Memory B cell (primary cell): ENCODE data around the gene HMCN2.
A peak's percentile ranks its signal among the peaks of the same experiment; 100 is the strongest.

Experiments used
- ATAC-seq: fragments of 150-1000 bp; cut with Tn5 transposase; 2 replicates; pipeline ENCODE4 v1.10.0; 2021; ENCODE audit warnings: low read depth, mild to moderate bottlenecking, moderate library complexity
- DNase-seq, 2 donors: peaks; one replicate each; pipeline ENCODE4 v3.0.0; 2022; ENCODE audit warnings: low spot score in 2 of 2
- H3K27ac Mint-ChIP-seq: one replicate; pipeline ENCODE4 v1.8.0; 2022; ENCODE audit warnings: mild to moderate bottlenecking, moderate library complexity, mixed read lengths
- H3K27me3 Mint-ChIP-seq: one replicate; pipeline ENCODE4 v1.8.0; 2022; ENCODE audit warnings: mixed read lengths
- H3K36me3 Mint-ChIP-seq: one replicate; pipeline ENCODE4 v1.8.0; 2022; ENCODE audit warnings: mild to moderate bottlenecking, mixed read lengths
- H3K4me1 Mint-ChIP-seq: one replicate; pipeline ENCODE4 v1.8.0; 2022; ENCODE audit warnings: mixed read lengths
- H3K4me3 Mint-ChIP-seq: one replicate; pipeline ENCODE4 v1.8.0; 2022; ENCODE audit warnings: mild to moderate bottlenecking, moderate library complexity, mixed read lengths
- H3K9me3 Mint-ChIP-seq: one replicate; pipeline ENCODE4 v1.8.0; 2022; ENCODE audit warnings: mixed read lengths

The HMCN2 gene

DNA sequence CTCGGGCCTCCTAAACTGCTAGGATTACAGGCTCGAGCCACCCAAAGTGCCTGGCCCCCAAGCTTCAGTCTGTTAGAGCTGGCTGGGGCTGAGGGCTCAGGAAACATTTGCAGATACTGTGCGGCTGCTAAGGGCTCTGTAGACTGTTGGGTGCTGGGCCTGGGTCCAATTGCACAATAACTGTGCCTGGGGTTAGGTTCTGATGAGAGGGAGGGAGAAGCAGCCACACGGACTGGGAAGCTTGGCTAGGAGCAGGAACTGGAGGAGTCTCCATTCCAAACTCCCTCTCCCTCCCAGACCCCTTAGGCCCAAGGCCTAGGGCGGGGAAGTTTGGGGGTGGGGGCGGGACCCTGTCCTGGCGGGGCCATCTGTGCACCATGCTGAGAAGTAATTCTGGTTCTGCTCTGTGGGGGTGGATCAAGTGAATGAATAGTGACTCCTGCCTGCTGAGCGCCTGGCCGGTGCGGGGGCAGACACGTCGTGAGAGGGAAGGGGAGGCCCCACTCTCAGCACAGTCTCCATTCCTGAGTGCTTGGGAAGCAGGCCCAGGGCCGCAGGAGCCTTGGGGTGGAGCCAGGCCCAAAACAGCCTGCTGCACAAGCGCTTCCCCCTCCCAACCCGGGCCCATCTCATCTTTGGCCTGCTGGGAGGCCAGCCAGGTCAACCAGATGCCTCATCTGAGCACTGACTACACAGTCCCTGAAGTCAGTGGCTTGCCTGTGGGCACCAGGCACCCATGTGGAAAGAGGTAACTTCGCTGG is 180.7 kb downstream of the HMCN2 start:
- ATAC-seq (no peak), DNase-seq (no peak)
- H3K36me3 Mint-ChIP-seq: peaks cover 4% of the 10 kb centered on the region
- H3K27ac Mint-ChIP-seq: no peak overlapping the region
- H3K27me3 Mint-ChIP-seq: peaks cover 16% of the 10 kb centered on the region
- peak overlapping the region; percentile 63 for H3K4me3 Mint-ChIP-seq
- H3K4me1 Mint-ChIP-seq: no peaks in the 10 kb centered on the region
- H3K9me3 Mint-ChIP-seq: peaks cover 3% of the 10 kb centered on the region

DNA sequence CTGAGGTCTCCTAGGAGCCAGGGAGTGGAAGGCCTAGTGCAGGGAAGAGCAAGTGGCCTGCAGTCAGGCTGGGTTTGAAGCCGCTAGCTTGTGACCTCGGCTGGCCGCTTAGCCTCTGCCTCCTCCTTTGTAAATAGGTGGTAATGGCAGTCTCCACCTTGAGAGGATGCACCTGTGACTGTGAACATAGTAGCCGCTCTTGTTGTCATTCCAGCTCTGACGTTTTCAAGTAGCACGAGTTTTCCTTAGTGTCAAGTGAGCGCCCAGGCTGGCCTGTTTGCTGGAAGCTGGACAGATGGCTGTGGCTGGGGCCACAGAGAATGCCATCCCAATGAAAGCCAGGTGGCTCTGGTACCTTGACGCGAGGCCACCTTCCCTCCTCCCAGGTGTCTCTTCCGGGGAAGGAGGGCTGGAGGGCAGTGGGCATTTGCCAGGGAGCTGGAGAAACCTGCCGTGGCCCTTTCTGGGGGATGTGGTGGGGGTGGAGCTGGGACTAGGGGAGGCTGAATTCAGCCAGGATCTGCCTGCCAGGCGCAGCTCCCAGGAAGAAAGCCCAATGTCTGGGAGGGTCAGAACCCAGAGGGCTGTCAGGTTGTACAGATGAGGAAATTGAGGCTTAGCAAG is 181.7 kb downstream of the HMCN2 start:
- H3K36me3 Mint-ChIP-seq: no peaks in the 10 kb centered on the region
- no peaks in the 10 kb centered on the region for H3K9me3 Mint-ChIP-seq
- no peak overlapping the region for H3K4me3 Mint-ChIP-seq
- peaks cover 14% of the 10 kb centered on the region for H3K27me3 Mint-ChIP-seq
- H3K4me1 Mint-ChIP-seq: no peaks in the 10 kb centered on the region
- no peak for ATAC-seq
- no peak for DNase-seq
- no peak overlapping the region for H3K27ac Mint-ChIP-seq

DNA sequence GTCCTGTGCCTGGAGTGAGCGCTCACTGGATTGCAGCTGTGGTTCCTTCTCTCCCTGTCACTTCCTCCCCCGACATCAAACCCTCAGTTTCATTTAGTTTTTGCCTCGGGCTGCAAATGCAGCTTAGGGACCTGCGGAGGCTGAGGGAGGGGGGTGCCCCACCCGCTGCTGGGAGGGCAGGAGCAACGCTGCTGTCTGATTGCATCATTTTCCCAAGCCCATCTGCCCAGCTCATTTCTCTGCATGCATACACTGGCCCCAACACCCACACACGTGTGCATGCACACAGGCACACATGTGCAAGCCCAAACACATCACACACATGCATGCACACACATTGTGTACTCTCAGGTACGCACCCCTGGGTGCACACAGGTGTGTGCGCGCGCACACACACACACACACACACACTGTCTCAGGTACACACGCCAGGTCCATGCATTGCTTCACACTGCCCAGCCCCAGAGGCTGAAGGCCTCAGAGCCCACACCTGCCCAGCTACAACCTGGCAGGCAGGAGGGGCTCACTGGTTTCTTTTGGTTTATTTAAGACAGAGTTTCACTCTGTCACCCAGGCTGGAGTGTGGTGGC is 182.6 kb downstream of the HMCN2 start:
- DNase-seq (no peak), ATAC-seq (no peak)
- Mint-ChIP-seq H3K9me3 (no peaks in the 10 kb centered on the region), H3K4me1 (no peaks in the 10 kb centered on the region), H3K27me3 (peaks cover 14% of the 10 kb centered on the region), H3K27ac (no peak overlapping the region), H3K4me3 (no peak overlapping the region), H3K36me3 (no peaks in the 10 kb centered on the region)

DNA sequence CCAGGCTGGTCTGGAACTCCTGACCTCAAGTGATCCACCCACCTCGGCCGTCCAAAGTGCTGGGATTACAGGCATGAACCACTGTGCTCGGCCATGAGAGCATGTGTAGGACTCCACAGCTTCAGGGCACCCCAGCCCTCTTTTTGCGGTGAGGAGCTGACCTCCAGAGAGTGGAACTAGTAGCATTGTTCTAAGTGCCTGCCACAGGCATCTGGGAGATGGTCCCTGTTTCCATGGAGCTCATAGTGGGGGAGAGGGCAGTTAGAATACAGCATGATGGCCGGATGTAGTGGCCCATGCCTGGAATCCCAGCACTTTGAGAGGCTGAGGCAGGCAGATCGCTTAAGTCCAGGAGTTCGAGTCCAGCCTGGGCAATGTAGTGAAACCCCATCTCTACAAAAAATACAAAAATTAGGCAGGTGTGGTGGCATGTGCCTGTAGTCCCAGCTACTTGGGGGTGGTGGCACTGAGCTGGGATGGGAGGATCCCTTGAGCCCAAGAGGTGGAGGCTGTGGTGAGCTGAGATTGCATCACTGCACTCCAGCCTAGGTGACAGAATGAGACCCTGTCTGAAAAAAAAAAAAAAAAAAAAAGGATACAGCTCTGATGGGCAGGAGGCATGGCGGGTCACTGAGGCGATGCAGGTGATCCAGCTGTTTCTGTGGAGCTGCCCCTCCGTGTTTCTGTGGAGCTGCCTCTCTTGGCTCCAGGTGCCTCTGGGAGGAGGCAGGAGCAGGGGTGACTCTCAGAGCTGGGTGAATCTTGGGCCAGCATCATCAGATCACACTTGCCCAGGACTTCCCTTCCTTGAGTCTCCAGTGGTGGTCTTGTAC is 183.4 kb downstream of the HMCN2 start:
- H3K27me3 Mint-ChIP-seq: peaks cover 10% of the 10 kb centered on the region
- ATAC-seq: no peak
- no peaks in the 10 kb centered on the region for H3K4me1 Mint-ChIP-seq
- H3K36me3 Mint-ChIP-seq: no peaks in the 10 kb centered on the region
- no peak overlapping the region for H3K27ac Mint-ChIP-seq
- DNase-seq: no peak
- no peak overlapping the region for H3K4me3 Mint-ChIP-seq
- H3K9me3 Mint-ChIP-seq: no peaks in the 10 kb centered on the region

DNA sequence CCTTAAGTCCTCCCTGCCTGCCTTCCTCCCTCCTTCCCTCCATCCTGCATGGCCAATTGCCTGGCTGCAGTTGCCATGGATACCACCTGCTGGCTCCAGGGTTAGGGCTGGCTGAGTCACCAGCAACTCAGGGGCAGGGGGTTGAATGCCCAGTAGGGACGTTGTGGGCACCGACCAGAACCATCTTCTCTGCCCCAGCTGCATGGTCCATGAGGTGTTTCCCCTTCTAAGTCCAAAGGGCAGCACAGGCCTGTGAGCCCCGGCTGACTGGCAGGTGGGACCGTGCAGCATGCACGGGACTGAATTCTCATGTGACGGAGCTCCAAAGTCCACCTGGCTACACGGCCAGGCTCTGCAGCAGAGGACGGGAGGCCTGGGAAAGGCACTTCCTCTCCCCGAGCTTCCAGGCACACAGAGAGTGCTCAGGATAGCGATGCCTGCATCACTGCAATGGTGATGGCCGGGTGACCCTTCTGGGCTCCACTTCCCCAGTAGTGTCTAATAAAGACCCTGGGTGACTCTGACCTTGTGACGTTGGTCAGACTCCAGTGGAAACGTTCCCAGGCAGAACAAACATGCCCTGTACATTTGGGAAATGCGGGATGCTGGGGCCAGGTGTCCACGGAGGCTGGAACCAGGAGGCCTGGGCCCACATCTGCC is 184.9 kb downstream of the HMCN2 start:
- DNase-seq (no peak), ATAC-seq (no peak)
- H3K4me1 Mint-ChIP-seq: no peaks in the 10 kb centered on the region
- H3K4me3 Mint-ChIP-seq: no peak overlapping the region
- H3K9me3 Mint-ChIP-seq: no peaks in the 10 kb centered on the region
- no peaks in the 10 kb centered on the region for H3K36me3 Mint-ChIP-seq
- H3K27ac Mint-ChIP-seq: no peak overlapping the region
- H3K27me3 Mint-ChIP-seq: peaks cover 10% of the 10 kb centered on the region

DNA sequence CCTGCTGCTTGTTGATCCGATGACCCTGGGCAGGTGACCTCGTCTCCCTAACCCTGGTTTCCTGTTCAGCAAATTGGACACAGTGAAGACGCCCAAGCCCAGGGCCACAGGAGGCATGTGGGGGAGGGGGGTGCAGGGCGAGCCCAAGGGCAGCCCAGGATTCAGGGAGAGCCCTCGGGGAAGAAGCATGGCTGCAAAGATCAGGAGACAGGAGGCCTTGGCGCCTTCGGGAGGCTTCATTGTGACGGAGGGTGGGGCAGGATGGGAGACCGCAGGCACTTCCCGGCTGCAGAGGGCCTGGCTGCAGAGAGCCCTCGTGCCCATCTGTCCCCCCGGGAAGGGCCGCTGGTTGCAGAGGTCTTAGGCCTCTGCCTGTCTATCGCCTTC is 185.4 kb downstream of the HMCN2 start:
- H3K27ac Mint-ChIP-seq: no peak overlapping the region
- H3K4me3 Mint-ChIP-seq: no peak overlapping the region
- no peak for DNase-seq
- ATAC-seq: no peak
- no peaks in the 10 kb centered on the region for H3K4me1 Mint-ChIP-seq
- H3K9me3 Mint-ChIP-seq: no peaks in the 10 kb centered on the region
- H3K36me3 Mint-ChIP-seq: no peaks in the 10 kb centered on the region
- peaks cover 10% of the 10 kb centered on the region for H3K27me3 Mint-ChIP-seq

DNA sequence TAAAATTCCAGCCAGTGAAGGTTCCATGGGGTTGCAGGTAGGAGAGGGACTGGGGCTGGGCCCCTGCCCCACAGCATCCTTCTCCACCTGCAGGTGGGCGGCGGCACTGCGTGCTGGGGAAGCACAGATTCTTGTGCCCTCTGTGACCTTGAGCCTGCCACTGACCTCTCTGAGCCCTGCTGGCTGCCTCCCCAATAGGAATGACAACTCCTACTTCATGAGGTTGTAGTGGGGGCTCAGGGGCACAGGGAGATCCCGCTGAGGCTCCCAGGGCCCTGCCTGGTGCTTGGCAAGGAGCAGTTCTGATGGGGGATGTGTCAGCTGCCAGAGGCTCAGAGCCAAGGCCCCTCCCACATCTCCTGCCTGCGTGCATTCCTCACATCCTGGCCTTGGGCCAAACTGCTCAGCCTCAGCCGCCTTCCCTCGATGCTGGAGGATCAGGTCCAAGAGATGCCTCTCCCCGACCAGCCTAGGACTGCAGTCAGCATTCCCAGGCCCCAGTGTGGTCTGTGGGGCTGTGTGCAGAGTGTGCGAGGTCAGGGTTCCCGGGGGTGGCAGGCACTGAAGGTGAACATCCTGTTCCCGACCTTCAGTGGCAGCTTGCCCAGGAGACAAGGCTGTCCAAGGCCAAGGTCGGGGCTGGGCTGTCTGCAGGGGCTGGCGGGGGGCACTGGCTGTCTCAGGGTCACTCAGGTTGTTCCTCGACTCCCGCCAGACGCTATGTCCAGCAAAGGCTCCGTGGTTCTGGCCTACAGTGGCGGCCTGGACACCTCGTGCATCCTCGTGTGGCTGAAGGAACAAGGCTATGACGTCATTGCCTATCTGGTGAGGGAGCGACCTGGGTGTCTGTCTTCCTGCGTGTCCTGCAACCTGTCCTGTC is 186.2 kb downstream of the HMCN2 start:
- ATAC-seq (no peak), DNase-seq (no peak)
- H3K4me3 Mint-ChIP-seq: no peak overlapping the region

DNA sequence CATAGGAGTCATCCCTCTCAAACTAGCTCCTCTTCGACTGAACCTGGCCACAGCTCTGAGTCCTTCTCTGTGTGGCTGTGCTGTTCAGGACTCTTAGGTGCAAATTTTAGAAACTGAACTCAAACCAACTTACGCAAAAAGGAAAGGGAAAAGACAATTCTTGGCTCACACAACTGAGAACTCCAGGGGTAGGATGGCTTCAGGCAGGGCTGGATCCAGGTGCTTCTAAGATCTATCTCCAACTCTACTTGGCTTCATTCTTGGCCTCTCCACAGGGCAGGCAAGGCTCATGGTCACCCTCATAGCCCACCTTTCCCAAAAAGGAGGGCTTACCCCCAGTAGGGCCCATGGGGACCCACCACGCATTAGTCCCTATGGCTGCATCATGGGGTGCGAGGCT is 187.3 kb downstream of the HMCN2 start:
- no peak for DNase-seq
- H3K27ac Mint-ChIP-seq: no peak overlapping the region
- ATAC-seq: no peak
- no peaks in the 10 kb centered on the region for H3K9me3 Mint-ChIP-seq
- H3K27me3 Mint-ChIP-seq: peaks cover 6% of the 10 kb centered on the region
- no peaks in the 10 kb centered on the region for H3K4me1 Mint-ChIP-seq
- no peaks in the 10 kb centered on the region for H3K36me3 Mint-ChIP-seq
- H3K4me3 Mint-ChIP-seq: no peak overlapping the region

More for the DNA sequence above, 186.2 kb downstream of the HMCN2 start:
- H3K9me3 Mint-ChIP-seq: no peaks in the 10 kb centered on the region
- H3K4me1 Mint-ChIP-seq: no peaks in the 10 kb centered on the region
- peaks cover 9% of the 10 kb centered on the region for H3K27me3 Mint-ChIP-seq
- no peak overlapping the region for H3K27ac Mint-ChIP-seq
- H3K36me3 Mint-ChIP-seq: no peaks in the 10 kb centered on the region

DNA sequence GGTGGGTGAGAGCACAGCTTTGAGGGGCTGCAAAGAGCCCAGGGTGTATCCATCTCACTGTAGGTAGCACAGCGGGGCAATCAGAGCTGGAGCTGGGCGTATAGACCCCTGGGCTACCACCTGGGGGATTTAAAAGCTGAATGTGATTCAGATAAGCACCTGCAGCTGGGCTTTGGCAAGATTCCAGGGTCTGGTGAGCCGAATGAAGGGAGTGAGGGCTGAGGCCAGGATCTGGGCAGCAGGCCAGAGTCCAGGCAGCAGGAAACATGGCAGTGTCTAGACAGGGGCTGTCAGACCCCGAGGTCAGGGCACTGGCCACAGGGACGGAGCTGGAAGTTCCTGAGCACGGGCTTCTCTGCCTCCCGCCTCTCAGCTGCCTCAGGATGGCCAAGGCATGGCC is 187.9 kb downstream of the HMCN2 start:
- DNase-seq: no peak
- no peak for ATAC-seq
- Mint-ChIP-seq H3K4me1 (no peaks in the 10 kb centered on the region), H3K36me3 (no peaks in the 10 kb centered on the region), H3K27me3 (peaks cover 3% of the 10 kb centered on the region), H3K4me3 (no peak overlapping the region), H3K27ac (no peak overlapping the region), H3K9me3 (no peaks in the 10 kb centered on the region)

DNA sequence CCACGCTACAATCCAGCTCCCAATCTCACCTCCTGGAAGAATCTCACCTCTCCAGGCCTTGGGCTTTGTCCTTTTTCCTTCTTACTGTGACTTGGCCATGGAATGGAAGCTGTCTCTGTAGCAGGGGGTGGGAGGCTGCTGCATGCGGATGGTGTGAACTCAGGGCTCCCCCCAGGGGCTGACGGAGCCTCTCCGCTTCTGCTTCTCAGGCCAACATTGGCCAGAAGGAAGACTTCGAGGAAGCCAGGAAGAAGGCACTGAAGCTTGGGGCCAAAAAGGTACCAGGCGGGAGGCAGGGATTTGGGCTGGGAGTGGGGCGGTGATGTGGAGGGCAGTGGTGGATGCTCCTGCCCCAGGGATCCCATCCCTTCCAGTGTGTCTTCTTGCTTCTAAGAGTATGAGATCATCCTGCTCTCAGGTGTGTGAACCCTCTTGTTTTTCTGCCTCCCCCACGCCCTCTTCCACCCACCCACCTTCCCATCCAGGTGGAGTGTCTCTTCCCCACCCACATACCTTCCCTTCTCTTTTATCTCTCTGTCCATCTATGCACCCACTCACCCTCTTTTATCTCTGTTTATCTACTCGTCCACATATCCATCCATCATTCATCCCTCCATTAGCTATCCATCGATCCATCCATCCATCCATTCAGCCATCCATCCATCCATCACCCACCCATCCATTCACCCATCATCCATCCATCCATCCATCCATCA is 188.7 kb downstream of the HMCN2 start:
- H3K36me3 Mint-ChIP-seq: no peaks in the 10 kb centered on the region
- H3K9me3 Mint-ChIP-seq: no peaks in the 10 kb centered on the region
- H3K4me1 Mint-ChIP-seq: no peaks in the 10 kb centered on the region
- peaks cover 5% of the 10 kb centered on the region for H3K27me3 Mint-ChIP-seq
- no peak for ATAC-seq
- no peak for DNase-seq
- no peak overlapping the region for H3K4me3 Mint-ChIP-seq
- H3K27ac Mint-ChIP-seq: no peak overlapping the region

DNA sequence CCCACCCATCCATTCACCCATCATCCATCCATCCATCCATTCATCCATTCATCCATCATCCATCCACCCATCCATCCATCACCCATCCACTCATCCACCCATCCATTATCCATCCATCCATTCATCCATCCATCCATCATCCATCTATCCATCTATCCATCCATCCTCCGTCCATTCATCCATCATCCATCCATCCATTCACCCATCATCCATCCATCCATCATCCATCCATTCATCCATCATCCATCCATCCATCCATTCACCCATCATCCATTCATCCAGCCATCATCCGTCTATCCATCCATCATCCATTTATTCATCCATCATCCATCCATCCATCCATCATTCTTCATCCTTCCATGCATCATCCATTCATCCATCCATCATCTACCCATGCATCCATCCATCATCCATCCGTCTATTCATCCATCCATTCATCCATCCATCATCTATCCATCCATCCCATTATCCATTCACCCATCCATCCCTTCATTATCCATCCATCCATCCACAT is 189.3 kb downstream of the HMCN2 start:
- H3K27me3 Mint-ChIP-seq: peaks cover 5% of the 10 kb centered on the region
- no peak overlapping the region for H3K27ac Mint-ChIP-seq
- no peak overlapping the region for H3K4me3 Mint-ChIP-seq
- H3K4me1 Mint-ChIP-seq: no peaks in the 10 kb centered on the region
- H3K9me3 Mint-ChIP-seq: no peaks in the 10 kb centered on the region
- ATAC-seq: no peak
- no peaks in the 10 kb centered on the region for H3K36me3 Mint-ChIP-seq
- DNase-seq: no peak

DNA sequence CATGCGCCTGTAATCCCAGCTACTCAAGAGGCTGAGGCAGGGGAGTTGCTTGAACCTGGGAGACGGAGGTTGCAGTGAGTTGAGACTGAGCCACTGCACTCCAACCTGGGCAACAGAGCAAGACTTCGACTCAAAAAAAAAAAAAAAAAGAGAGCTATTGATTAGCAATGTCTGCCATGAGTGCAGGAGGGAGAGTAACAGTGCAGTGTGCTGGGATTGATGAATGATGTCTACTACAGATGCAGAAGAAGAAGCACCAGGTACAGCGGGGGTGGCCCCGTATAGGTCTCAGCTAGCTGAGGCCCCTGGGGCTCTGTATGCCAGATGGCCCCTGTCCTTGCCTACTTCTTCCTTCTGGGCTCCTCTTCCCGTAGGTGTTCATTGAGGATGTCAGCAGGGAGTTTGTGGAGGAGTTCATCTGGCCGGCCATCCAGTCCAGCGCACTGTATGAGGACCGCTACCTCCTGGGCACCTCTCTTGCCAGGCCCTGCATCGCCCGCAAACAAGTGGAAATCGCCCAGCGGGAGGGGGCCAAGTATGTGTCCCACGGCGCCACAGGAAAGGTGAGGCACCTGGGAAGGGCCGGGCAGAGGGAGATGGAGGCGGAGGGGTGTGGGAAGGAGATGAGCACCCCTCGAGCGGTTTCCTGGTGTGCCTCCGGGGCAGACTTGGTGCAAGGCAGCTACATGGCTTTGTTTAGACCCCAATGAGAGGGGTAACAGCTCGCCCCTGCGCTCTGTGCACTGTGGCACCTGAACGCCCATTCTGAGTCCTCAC is 192.7 kb downstream of the HMCN2 start:
- H3K36me3 Mint-ChIP-seq: no peaks in the 10 kb centered on the region

More for the DNA sequence above, 192.7 kb downstream of the HMCN2 start:
- DNase-seq: no peak
- H3K4me3 Mint-ChIP-seq: no peak overlapping the region
- no peaks in the 10 kb centered on the region for H3K4me1 Mint-ChIP-seq
- no peak for ATAC-seq
- no peak overlapping the region for H3K27ac Mint-ChIP-seq
- H3K9me3 Mint-ChIP-seq: no peaks in the 10 kb centered on the region
- peaks cover 7% of the 10 kb centered on the region for H3K27me3 Mint-ChIP-seq
